Measurements from ENCODE around the gene TMEM88.

TMEM88 gene

GRCh38 chr17:7833011-7833794 is 21.7 kb upstream of the TMEM88 start:
- no peak for DNase-seq (ENCODE audit: low spot score)

GRCh38 chr17:7833795-7834541 is 20.9 kb upstream of the TMEM88 start, which contains the start of gene KDM6B:
TSS of gene KDM6B (plus strand) at chr17:7834217. CDS start at chr17:7845555, 11,338 bp downstream.
- peak; percentile 96 for DNase-seq (ENCODE audit: low spot score)

DNA sequence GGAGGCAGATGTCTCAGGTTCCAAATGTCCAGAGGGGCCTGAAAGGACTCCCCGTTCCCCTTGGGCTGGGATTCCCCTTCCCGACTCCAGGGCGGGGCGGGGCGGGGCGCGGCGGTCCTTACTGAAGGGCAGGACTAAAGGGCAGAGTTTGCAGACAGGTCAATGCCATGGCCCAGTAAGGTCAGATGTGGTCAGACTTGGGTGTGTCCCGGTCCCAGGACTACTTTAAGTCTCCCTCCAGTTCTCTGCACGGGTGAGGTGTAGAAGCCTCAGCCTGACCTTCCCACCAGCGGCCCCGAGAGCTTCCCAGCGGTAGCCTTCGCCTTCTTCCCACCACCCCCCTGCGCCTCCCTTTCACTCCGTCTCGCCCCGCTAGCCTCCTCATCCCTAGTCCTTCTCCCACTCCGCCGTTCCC is 20.3 kb upstream of the TMEM88 start:
- no peak for DNase-seq (ENCODE audit: low spot score)

- DNase-seq (ENCODE audit: low spot score) = peak; percentile 99
Measured at GRCh38 chr17:7834957-7835813, 19.7 kb upstream of the TMEM88 start.

GRCh38 chr17:7835814-7836595 is 18.9 kb upstream of the TMEM88 start:
- peak; percentile 76 for DNase-seq (ENCODE audit: low spot score)

DNA sequence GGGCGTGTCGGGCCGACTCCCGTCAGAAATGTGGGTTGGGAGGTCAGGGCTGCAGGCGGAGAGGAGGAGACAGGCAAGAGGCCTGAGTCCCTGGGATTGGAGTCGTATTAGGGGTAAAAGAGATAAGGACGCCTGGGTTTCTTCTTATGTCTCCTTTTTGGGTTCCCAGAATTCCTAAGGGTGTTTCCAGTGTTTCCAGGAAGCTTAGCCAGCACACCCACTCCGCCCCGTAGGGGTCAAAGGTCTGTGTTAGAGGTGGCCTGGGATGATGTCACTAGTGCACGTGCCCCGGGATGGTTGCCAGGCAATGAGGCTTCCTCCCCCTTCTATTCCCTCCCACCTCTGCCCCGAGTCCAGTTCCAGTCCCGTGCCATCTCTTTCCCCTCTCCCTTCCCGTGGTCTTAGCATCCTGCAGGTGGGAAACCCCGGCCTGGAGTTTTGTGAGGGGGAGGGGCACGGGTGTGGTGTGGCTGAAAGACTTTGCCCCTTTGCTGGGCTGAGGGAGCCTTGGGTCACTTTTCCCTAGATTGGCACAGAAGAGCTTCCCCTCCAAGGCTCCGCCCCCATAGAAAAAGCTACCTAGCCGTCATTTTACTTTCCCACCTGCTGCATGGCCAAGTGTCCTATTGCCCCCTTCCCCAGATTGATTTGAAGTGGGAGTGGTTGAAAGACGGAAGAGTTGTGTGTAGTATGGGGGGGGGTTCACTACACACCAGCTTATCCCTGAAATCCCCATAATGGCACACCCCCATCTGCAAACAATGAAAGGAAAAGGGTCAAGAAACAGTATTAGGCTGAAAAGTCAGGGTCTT is 18.1 kb upstream of the TMEM88 start:
- DNase-seq (ENCODE audit: low spot score) = peak; percentile 69

GRCh38 chr17:7837408-7838088 is 17.3 kb upstream of the TMEM88 start:
- DNase-seq (ENCODE audit: low spot score) = no peak

DNA sequence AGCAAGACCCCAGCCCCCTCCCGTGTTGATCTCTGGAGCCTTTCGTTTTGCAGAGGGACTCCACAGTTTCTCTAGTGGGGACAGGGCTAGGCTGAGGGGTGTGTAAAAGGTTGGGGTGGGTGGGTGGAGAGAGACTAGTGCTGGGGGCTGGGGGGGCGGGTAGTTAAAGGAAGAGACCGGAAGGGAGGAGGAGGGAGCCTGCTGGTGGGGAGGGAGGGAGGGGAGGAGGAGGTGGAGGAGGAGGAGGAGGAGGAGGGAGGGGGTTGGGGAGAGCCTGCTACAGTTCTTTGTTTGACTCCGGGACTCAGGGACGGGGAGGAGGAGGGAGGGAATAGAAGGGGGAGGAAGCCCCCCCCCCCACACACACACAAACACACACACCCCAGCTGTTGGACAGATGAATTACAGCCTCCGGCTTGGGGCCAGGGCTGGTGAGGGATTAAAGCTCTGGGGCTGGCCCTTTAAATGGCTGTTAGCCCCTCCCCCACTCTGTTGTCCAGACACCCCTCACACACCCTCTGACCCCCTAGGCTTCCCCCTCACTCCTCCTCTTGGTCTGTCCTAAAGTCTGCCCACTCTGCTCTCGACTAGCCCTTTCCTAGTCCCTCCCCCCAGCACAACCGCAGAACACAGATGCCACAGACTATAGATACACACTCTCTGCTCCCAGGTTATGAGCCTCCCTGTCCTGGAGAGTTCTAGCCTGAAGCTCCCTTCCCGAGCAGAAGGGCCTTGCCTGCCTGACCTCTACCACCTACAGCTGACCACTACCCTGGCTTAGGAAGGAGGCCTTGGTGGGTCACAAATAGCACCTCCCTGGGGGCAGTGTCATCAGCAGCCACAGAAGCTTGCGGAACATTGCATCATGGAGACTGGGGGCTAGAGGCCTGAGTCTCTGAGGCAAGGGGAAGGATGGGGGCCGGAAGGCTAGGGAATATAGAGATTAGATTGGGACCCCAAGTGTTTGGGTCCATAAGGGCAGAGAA is 16.5 kb upstream of the TMEM88 start:
- peak; percentile 66 for DNase-seq (ENCODE audit: low spot score)

GRCh38 chr17:7839190-7839875 is 15.5 kb upstream of the TMEM88 start:
- no peak for DNase-seq (ENCODE audit: low spot score)

DNA sequence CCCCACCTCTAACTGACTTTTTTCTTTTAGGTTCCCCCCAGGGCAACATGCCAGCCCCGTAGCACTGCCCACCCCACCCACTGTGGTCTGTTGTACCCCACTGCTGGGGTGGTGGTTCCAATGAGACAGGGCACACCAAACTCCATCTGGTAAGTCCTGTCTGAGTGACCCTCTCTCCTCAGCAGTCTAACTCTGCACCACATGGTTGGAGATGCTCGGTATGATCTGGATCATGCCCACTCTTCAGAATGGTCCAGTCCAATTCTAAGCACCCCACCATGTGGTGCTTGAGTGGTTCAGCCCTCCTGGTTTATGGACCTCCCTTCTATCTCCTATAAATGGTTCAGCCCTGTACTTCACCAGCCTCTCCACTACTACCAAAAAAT is 15.0 kb upstream of the TMEM88 start:
- peak; percentile 21 for DNase-seq (ENCODE audit: low spot score)

- no peak for DNase-seq (ENCODE audit: low spot score)
Measured at GRCh38 chr17:7840441-7840840, 14.4 kb upstream of the TMEM88 start.

DNA sequence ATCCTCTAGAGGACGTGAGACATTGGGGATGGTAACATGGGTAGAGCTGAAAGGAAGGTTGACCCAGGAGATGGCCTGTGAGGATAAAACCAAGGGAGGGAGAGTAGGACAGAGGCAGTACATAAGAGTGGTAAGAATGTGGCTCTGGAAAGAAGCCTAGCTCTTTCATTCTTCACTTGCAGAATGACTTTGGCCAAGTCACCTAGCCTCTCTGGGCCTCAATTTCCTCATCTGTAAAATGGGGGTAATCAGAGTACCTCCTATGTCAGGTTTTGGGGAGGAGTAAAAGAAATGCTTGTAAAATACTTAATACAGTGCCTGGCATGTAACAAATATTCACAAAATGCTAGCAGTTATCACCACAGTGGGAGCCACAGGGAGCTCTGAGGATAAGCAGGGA is 14.0 kb upstream of the TMEM88 start:
- DNase-seq (ENCODE audit: low spot score) = no peak

GRCh38 chr17:7841396-7841914 is 13.4 kb upstream of the TMEM88 start:
- peak; percentile 88 for DNase-seq (ENCODE audit: low spot score)

DNA sequence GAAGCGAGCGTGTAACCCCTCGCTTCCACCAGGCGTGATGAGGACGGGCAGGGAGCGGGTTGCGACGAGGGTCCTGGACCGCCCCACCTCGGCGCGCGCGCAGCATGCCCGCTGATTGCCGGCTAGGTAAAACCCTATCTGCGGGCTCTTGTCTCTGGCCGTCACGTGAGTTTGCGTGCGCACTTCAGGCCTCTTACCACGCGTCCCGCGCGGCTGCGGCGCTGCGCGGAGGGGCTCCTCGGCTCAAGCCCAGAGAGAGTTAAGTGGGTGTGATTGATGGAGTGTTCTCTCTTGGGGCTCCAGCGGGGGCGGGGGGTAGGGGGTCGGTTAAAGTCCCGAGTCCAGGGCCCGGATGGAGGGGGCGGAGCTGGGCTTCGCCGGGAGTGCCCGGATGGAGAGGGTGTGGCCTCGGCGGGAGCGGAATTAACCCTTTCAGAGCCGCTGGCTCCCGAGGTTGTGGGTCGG is 12.9 kb upstream of the TMEM88 start:
- peak; percentile 81 for DNase-seq (ENCODE audit: low spot score)

- DNase-seq (ENCODE audit: low spot score) = peak; percentile 81
Measured at GRCh38 chr17:7842380-7843256, 12.2 kb upstream of the TMEM88 start.

- DNase-seq (ENCODE audit: low spot score) = no peak
Measured at GRCh38 chr17:7843257-7843535, 11.7 kb upstream of the TMEM88 start.
